Activated naive CD4-positive, alpha-beta T cell treated with anti-CD3 and anti-CD28 coated beads for 36 hours (primary cell): ENCODE data around the gene ASAH2B. TPM values are rescaled to one million over a fixed set of nuclear protein-coding genes. Genes with fewer than 3 reads are reported as not detected.
"Not testable (repeated sequence)": the region's sequence is repeated elsewhere in the genome, so short reads cannot be mapped to it uniquely, and the experiment has no call there.

Source experiments
- CTCF ChIA-PET: fragments of 350-600 bp; sonication (Branson Sonifier 250); formaldehyde crosslinking; loops from one replicate; lab custom pipeline; 2021; ENCODE audit warnings: antibody characterized with exemption; lab: Charles Lee
- DNase-seq: peaks from one replicate; pipeline ENCODE4 v3.0.0-alpha.2; 2020
- H3K27ac Mint-ChIP-seq: one replicate; pipeline ENCODE4 v1.8.0; 2021; ENCODE audit warnings: mild to moderate bottlenecking, mixed read lengths
- H3K27me3 Mint-ChIP-seq: one replicate; pipeline ENCODE4 v1.8.0; 2021; ENCODE audit warnings: low read depth, mixed read lengths
- H3K36me3 Mint-ChIP-seq: one replicate; pipeline ENCODE4 v1.8.0; 2021; ENCODE audit warnings: low read depth, mixed read lengths
- H3K4me1 Mint-ChIP-seq: one replicate; pipeline ENCODE4 v1.8.0; 2021; ENCODE audit warnings: low read depth, mixed read lengths
- H3K4me3 Mint-ChIP-seq: one replicate; pipeline ENCODE4 v1.8.0; 2021; ENCODE audit warnings: mild to moderate bottlenecking, moderate library complexity, mixed read lengths
- H3K9me3 Mint-ChIP-seq: one replicate; pipeline ENCODE4 v1.8.0; 2021; ENCODE audit warnings: mixed read lengths
- intact Hi-C: fragments of 100-400 bp; cut with micrococcal nuclease; formaldehyde crosslinking; loops from one replicate; pipeline ENCODE4 v1.15.1; 2023
- total RNA-seq, 2 experiments: library from RNA; stranded (reverse); gene quantifications; one replicate each; pipeline ENCODE4 v1.2.3, GENCODE V29; 2021

Gene ASAH2B
- 1 to 10 TPM; 3.9 to 4.6 TPM for total RNA-seq

DNA sequence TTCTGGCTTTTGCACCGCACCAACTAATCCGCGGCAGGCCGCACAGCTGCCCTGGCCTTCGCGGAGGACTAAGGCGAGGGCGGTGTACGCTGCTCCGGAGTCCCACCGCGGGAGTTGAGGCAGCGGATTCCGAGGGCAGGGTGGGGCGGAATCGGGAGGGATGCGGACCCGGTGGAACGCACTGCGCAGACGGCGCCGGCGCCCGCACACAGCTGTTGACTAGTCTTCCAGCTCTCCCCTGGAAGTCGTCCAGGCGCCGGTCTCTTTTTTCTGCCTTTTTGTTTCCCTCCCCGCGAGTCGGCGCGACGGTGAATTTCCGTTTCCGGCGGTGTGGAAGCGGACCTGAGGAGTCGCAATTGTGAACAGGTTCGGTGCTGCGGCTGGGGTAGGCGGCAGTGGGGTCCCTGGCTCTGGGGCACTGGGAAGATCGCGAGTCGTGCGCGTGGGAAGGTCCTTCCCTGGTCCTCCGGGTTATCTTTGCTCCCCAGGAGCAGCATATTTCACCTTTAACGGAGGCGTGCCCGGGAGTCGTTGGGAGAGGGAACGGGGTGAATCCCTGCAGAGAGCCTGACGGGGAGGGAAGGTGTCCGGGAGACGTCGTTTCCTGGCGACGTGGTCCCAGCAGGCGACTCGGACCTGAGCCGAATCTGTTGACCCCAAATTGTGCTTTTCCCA is at the start of gene ASAH2B:
ASAH2B (plus strand) TSS at position 319 of the 675 bp plus-strand sequence. CDS start 5,195 bp downstream, outside the sequence.
- Mint-ChIP-seq H3K4me3 (peak within 1 kb of the TSS; percentile 98), H3K4me1 (peaks cover 16% of the 10 kb centered on the region), H3K27ac (peak within 1 kb of the TSS; percentile 95), H3K9me3 (no peaks in the 10 kb centered on the region), H3K27me3 (peaks cover 2% of the 10 kb centered on the region), H3K36me3 (no peaks in the 10 kb centered on the region)
- CTCF ChIA-PET, result interaction anchor here (0.6 kb wide), 1 partner anchor 321 kb away, joined by 4 read pairs; no protein-coding TSS in a partner anchor
- intact Hi-C loops, result loop anchor here (1.0 to 10.0 kb wide), 4 partner anchors 114 to 202 kb away; no protein-coding TSS in a partner anchor
- peak; percentile 88 for DNase-seq

DNA sequence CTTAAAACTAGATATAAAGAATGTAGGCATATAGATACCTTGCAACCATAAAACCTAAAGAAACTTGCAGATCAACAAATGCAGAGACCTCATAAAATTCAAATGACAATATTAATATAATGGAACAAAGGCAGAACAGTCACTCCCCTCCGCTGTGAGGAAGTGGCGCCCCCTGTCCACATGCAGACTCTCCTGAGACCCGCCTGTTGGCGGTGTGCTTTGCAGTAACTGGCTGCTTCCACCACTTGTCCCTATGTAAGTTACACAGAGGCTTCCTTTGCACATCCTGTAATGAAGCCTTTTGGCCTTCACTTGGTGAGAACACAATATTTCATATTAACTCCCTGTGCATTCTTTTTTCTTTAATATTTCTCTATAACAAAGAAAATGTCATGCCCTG is 41.9 kb upstream of the ASAH2B start:
- DNase-seq, result not testable (repeated sequence)

DNA sequence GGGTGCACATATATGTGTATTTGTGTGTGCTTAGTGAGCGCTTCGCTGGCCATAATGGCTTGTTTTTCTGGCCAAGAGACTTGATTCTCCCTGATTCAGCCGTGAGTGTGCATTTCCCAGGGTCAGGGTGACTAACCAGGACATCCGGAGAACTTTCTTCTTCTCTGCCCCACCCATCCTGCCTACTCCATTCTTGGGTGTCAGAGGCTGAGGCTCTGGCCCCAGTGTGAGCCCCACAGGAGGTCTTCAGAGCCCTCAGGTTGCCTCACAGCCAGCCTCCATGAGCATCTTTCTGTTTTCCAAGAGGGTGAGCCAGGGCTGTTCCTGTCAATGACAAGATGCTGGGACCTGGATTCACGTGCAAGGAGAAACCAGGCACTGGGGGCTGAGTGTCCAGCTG is 37.8 kb upstream of the ASAH2B start:
- DNase-seq, H3K9me3 Mint-ChIP-seq, H3K36me3 Mint-ChIP-seq, H3K27me3 Mint-ChIP-seq, H3K4me3 Mint-ChIP-seq, H3K4me1 Mint-ChIP-seq, intact Hi-C loops, CTCF ChIA-PET, H3K27ac Mint-ChIP-seq: not testable (repeated sequence)

More for the DNA sequence above, 41.9 kb upstream of the ASAH2B start:
- H3K9me3 Mint-ChIP-seq, intact Hi-C loops, CTCF ChIA-PET, H3K27ac Mint-ChIP-seq, H3K4me1 Mint-ChIP-seq, H3K36me3 Mint-ChIP-seq, H3K27me3 Mint-ChIP-seq, H3K4me3 Mint-ChIP-seq: not testable (repeated sequence)

DNA sequence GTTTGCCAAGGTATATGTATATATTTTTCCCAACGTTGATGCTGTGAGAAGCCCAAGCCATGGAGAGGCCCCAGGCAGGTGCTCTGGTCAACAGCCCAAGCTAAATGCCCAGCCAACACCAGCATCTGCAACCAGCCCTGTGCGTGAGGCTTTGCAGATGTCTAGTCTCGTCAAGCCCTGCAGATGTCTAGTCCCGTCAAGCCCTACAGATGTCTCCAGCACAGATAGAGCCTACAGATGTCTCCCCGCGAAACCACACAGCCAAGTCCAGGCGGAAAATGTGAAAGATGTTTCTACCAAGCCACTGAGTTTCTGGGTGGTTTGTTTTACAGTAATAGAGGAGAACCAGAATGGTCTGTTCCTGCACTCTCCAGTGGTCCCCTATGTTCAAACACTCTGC is 36.7 kb upstream of the ASAH2B start:
- H3K4me1 Mint-ChIP-seq, H3K4me3 Mint-ChIP-seq, CTCF ChIA-PET, intact Hi-C loops, H3K9me3 Mint-ChIP-seq, H3K27ac Mint-ChIP-seq, H3K36me3 Mint-ChIP-seq, DNase-seq, H3K27me3 Mint-ChIP-seq: not testable (repeated sequence)

DNA sequence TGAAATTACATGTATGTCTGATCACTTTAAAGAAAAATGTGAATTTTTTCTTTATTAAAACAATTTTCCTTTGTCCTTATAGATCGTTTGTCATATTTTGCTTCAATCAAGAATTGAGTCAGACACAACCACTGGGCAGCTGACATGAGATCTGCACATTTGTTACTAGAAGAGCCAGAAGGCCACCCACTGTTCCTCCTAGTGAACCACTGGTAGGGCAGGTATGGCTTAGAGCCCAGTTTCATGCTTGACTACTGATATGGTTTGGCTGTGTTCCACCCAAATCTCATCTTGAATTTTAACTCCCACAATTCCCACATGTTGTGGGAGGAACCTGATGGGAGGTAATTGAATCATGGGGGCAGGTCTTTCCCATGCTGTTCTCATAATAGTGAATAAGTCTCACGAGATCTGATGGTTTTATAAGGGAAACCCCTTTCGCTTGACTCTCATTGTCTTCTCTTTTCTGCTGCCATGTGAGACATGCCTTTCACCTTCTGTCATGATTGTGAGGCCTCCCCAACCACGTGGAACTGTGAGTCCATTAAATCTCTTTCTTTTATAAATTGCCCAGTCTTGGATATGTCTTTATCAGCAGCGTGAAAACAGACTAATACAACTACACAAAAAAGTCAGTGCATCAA is 35.2 kb upstream of the ASAH2B start:
- H3K27ac Mint-ChIP-seq, intact Hi-C loops, H3K27me3 Mint-ChIP-seq, H3K4me3 Mint-ChIP-seq, H3K36me3 Mint-ChIP-seq, CTCF ChIA-PET, H3K9me3 Mint-ChIP-seq, DNase-seq, H3K4me1 Mint-ChIP-seq: not testable (repeated sequence)

DNA sequence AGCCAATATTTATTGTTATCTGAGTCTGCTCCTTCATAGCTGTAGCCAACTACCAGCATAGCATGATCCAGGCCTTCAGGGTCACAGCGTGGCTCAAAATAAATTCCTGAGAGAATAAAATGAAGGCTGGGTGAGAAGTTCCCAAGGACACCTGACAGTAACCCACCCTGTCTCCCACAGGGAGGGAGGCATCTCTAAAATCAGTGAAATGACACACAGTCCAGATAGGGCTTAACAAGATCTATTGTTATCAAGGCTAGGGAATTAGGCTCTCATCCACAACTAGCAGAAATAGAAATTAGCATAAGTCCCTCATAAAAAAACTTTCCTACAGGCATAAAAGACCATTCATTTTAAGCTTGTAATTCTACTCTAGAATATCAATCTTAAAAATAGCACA is 33.7 kb upstream of the ASAH2B start:
- H3K27ac Mint-ChIP-seq, H3K27me3 Mint-ChIP-seq, DNase-seq, CTCF ChIA-PET, H3K4me3 Mint-ChIP-seq, intact Hi-C loops, H3K4me1 Mint-ChIP-seq, H3K36me3 Mint-ChIP-seq, H3K9me3 Mint-ChIP-seq: not testable (repeated sequence)

DNA sequence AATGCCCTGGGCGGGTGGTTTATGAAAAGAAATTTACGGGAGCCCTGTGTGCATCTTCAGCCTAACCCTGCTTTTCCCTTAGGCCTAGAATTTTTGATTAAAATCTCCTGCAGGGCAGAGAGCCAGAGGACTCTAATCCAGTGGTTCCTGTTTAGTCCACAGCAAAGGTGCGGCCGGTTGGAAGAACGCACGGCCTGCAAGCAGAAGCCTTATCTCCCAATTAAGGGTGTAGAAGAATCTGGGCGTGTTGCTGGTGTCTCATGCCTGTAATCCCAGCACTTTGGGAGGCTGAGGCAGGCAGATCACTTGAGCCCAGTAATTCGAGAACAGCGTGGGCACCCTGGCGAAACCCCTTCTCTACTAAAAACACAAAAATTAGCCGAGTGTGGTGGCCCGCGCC is 29.5 kb upstream of the ASAH2B start:
- H3K4me3 Mint-ChIP-seq, H3K27ac Mint-ChIP-seq, CTCF ChIA-PET, DNase-seq, H3K36me3 Mint-ChIP-seq, H3K9me3 Mint-ChIP-seq, H3K27me3 Mint-ChIP-seq, intact Hi-C loops, H3K4me1 Mint-ChIP-seq: not testable (repeated sequence)

DNA sequence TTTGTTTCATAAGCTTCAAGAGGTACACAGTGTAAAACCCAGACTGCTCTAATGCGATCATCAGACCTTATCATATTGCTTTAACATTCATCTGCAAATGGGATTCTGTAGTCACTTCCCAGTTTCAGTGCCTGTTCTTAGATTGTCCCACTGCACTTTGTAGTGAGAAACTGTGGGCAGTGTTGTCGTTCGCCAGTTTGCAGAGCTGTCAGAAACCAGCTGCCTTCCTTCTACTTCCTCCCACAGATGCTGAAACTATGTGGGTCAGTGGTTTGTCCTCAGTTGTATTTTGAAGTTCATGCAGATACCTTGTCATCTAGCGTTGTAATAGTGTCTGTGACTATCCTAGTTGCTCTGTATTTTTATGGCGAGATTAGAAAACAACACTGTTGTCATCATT is 15.9 kb upstream of the ASAH2B start:
- H3K36me3 Mint-ChIP-seq, H3K9me3 Mint-ChIP-seq, DNase-seq, H3K27ac Mint-ChIP-seq, H3K4me1 Mint-ChIP-seq, intact Hi-C loops, CTCF ChIA-PET, H3K4me3 Mint-ChIP-seq: not testable (repeated sequence)
- peaks cover 17% of the 10 kb centered on the region for H3K27me3 Mint-ChIP-seq

DNA sequence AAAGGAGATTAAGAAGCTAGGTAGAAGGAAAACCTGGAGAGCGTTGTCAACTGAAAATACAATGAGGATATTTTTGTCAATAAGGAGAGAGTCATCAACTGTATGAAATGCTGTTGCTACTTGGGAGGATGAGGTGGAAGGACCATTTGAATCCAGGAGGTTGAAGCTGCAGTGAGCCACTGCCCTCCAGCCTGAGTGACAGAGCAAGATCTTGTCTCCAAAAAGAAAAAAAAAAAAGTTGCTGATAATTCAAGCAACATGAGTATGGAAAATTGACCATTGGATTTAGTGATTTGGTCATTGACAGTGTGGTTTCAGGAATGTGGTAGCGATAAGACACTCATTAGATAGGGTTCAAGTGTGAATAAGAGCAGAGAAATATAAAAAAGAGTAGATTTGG is 11.6 kb upstream of the ASAH2B start:
- H3K36me3 Mint-ChIP-seq, H3K27ac Mint-ChIP-seq, intact Hi-C loops, DNase-seq, H3K9me3 Mint-ChIP-seq, CTCF ChIA-PET, H3K4me3 Mint-ChIP-seq, H3K4me1 Mint-ChIP-seq: not testable (repeated sequence)
- H3K27me3 Mint-ChIP-seq, result peaks cover 15% of the 10 kb centered on the region

DNA sequence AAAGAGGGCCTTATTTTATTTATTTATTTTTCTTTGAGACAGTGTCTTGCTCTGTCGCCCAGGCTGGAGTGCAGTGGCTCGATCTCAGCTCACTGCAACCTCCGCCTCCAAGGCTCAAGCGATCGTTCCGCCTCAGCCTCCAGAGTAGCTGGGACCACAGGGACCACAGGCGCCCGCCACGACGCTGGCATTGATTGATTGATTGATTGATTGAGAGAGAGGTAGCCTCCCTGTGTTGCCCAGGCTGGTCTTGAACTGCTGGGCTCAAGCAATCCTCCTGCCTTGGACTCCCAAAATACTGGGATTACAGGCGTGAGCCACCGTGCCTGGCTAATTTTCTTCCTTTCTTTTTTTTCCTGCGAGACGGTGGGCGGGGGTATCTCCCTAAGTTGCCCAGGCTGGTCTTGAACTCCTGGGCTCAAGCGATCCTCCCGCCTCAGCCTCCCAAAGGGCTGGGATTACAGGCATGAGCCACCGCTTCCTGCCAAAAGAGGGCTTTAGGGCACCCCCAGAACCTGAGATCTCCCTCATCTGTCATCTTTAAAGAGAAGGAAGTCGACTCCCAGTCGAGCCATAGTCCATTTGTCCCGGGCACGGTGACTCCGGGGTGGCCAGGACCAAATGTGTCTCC is 634 bp upstream of the ASAH2B start:
- H3K27me3 Mint-ChIP-seq, H3K36me3 Mint-ChIP-seq, CTCF ChIA-PET, H3K9me3 Mint-ChIP-seq, DNase-seq: not testable (repeated sequence)
- peaks cover 16% of the 10 kb centered on the region for H3K4me1 Mint-ChIP-seq
- H3K27ac Mint-ChIP-seq, result peak overlapping the region; percentile 95
- intact Hi-C loops, result loop anchor here (1.0 to 10.0 kb wide), 4 partner anchors 114 to 202 kb away; no protein-coding TSS in a partner anchor
- peak overlapping the region; percentile 98 for H3K4me3 Mint-ChIP-seq

DNA sequence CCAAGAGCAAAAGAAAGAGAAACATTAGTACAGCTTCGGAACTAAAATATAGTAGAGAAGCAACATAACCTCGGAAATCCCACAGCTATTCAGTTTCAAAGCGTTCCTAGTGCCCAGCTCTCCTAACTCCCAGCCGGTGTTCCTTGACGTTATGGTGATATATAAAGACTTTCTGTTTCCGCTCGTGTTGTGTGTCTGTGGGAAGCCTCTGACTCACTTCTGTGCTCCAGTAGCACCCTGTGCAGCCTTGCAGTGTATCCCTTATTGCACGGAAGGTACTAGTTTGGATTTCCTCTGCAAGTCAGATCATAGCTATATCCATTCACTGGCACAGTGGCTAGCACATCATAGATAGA is 535 bp downstream of the ASAH2B start:
- DNase-seq, result peak; percentile 52
- no peaks in the 10 kb centered on the region for H3K9me3 Mint-ChIP-seq
- H3K36me3 Mint-ChIP-seq, result no peaks in the 10 kb centered on the region
- no peaks in the 10 kb centered on the region for H3K27me3 Mint-ChIP-seq
- peaks cover 16% of the 10 kb centered on the region for H3K4me1 Mint-ChIP-seq
- intact Hi-C loops, result no loop called here
- CTCF ChIA-PET, result interaction anchor here (0.6 kb wide), 1 partner anchor 321 kb away, joined by 4 read pairs; no protein-coding TSS in a partner anchor
- peak overlapping the region; percentile 95 for H3K27ac Mint-ChIP-seq
- H3K4me3 Mint-ChIP-seq, result peak overlapping the region; percentile 98

DNA sequence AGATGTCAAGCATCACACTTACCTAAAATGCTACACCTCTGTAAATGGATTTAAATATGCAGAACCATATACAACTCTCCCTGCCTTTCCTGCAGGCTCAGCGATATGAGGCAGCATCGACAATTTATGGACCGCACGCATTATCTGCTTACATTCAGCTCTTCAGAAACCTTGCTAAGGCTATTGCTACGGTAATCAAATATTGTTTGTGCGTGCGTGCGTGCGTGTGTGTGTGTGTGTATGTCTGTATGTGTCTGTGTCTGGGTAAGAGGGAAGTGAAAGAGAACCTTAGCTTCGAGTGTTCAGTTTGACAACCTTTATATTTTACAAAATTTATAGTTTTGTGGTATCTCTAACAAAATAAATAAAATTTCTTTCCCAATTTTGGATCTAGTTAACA is 3.1 kb downstream of the ASAH2B start:
- CTCF ChIA-PET, result interaction anchor here (0.6 kb wide), 1 partner anchor 274 kb away, joined by 6 read pairs; no protein-coding TSS in a partner anchor
- H3K27ac Mint-ChIP-seq, H3K4me3 Mint-ChIP-seq, H3K36me3 Mint-ChIP-seq, intact Hi-C loops, H3K27me3 Mint-ChIP-seq, DNase-seq, H3K9me3 Mint-ChIP-seq: not testable (repeated sequence)
- H3K4me1 Mint-ChIP-seq, result peaks cover 16% of the 10 kb centered on the region
